ENCODE results near the gene FAM167B. TPM values are rescaled to one million over a fixed set of nuclear protein-coding genes. Genes with fewer than 3 reads are reported as not detected.
A peak's percentile ranks its signal among the peaks of the same experiment; 100 is the strongest.

Gene FAM167B
- total and polyA plus RNA-seq, 2 donors (not counting 1 experiment from before 2014, with no cell fraction given): 1.1 to 5.4 TPM

GRCh38 chr1:32275424-32275823 lies 28.4 kb downstream of the FAM167B start:
- H3K4me1 ChIP-seq (ENCODE audit: control insufficient read depth in 2 of 2, insufficient read depth in 2 of 2, low read length in 2 of 2): peaks cover 20 to 26% of the 10 kb centered on the region in 2 donors

More at GRCh38 chr1:32275424-32275823, 28.4 kb downstream of the FAM167B start:
- ATAC-seq (ENCODE audit: low read depth): no peak
- no peak overlapping the region for H3K9ac ChIP-seq (ENCODE audit: low read length)
- H3K4me2 ChIP-seq (replicated peaks; ENCODE audit: low read depth, low read length, poor library complexity, severe bottlenecking): peak overlapping the region; percentile 50
- DNase-seq: no peak
- H3K79me2 ChIP-seq (ENCODE audit: control insufficient read depth, insufficient read depth, low read length): peaks cover 44% of the 10 kb centered on the region
- POLR2A ChIA-PET: no interaction called here
- 21% methylated on average over 39 of the region's 41 CpGs for WGBS (ENCODE audit: insufficient coverage)
- intact Hi-C loops (cut with micrococcal nuclease): no loop called here
- TF ChIP-seq CTCF (IDR thresholded peaks at IDR 0.05) (no peak), EZH2 (IDR thresholded peaks at IDR 0.05; ENCODE audit: borderline replicate concordance, insufficient read depth, low read depth, low read length, poor library complexity, severe bottlenecking) (no peak)
- H2AFZ ChIP-seq (ENCODE audit: insufficient read depth, low read depth, low read length, poor library complexity, severe bottlenecking): peak overlapping the region; percentile 56
- no peak overlapping the region for H3K27ac ChIP-seq (ENCODE audit: low read length in 2 of 2)
- peaks cover 27% of the 10 kb centered on the region for H3K4me1 Mint-ChIP-seq
- H3K27ac Mint-ChIP-seq: no peak overlapping the region
- H3K4me3 Mint-ChIP-seq: no peak overlapping the region
- H3K27me3 Mint-ChIP-seq: no peaks in the 10 kb centered on the region
- no peaks in the 10 kb centered on the region for H3K9me3 ChIP-seq (ENCODE audit: control extremely low read depth in 1 of 3, control insufficient read depth in 2 of 3, insufficient read depth in 1 of 3, low read length in 2 of 3)
- no peak overlapping the region for H3K4me3 ChIP-seq (ENCODE audit: control extremely low read depth in 1 of 5, extremely low read depth in 1 of 5, insufficient read depth in 1 of 5, low read depth in 2 of 5, low read length in 4 of 5)
- H3K9me3 Mint-ChIP-seq (ENCODE audit: insufficient read depth): no peaks in the 10 kb centered on the region
- H3K27me3 ChIP-seq (replicated peaks in 1 of 4; ENCODE audit: control extremely low read depth in 1 of 4, control insufficient read depth in 3 of 4, insufficient read depth in 4 of 4, low read length in 3 of 4): no peaks in the 10 kb centered on the region
- no peaks in the 10 kb centered on the region for H4K20me1 ChIP-seq (ENCODE audit: control insufficient read depth, insufficient read depth, low read length, poor library complexity, severe bottlenecking)
- CTCF ChIA-PET: no interaction called here
- peaks cover 0 to 23% of the 10 kb centered on the region in 2 experiments for H3K36me3 ChIP-seq (replicated peaks in 1 of 2; ENCODE audit: control extremely low read depth in 1 of 2, control insufficient read depth in 1 of 2, extremely low read depth in 1 of 2, insufficient read depth in 2 of 2, low read length in 1 of 2)

All from B cell (primary cell).